Type B pancreatic cell (in vitro differentiated cells): ENCODE results near the gene SDR39U1. TPM values are rescaled to one million over a fixed set of nuclear protein-coding genes. Genes with fewer than 3 reads are reported as not detected.

Source experiments
- DNase-seq: peaks from one replicate; pipeline ENCODE4 v3.0.0; 2021; ENCODE audit warnings: mixed read lengths; ENCODE audit not compliant: unreplicated experiment; ENCODE audit errors: extremely low spot score
- H3K27ac Mint-ChIP-seq: 2 replicates; pipeline ENCODE4 v1.8.0; 2021; ENCODE audit warnings: mild to moderate bottlenecking, mixed read lengths
- H3K27me3 Mint-ChIP-seq: 2 replicates; pipeline ENCODE4 v1.8.0; 2021; ENCODE audit warnings: mixed read lengths
- H3K36me3 Mint-ChIP-seq: 2 replicates; pipeline ENCODE4 v1.8.0; 2021; ENCODE audit warnings: mixed read lengths
- H3K4me1 Mint-ChIP-seq: one replicate; pipeline ENCODE4 v1.8.0; 2021; ENCODE audit warnings: mixed read lengths; ENCODE audit not compliant: unreplicated experiment
- H3K4me3 Mint-ChIP-seq: 2 replicates; pipeline ENCODE4 v1.8.0; 2021; ENCODE audit warnings: mild to moderate bottlenecking, mixed read lengths
- H3K9me3 Mint-ChIP-seq: 2 replicates; pipeline ENCODE4 v1.8.0; 2021; ENCODE audit warnings: mixed read lengths
- CTCF ChIP-seq: fragments of 200-600 bp; sonication (generic); conservative IDR thresholded peaks from 2 replicates; pipeline ENCODE4 v1.5.0; 2021; ENCODE audit warnings: antibody characterized with exemption, mild to moderate bottlenecking
- total RNA-seq: library from RNA; stranded (reverse); gene quantifications from 2 replicates; pipeline ENCODE4 v1.2.1, GENCODE V29; 2021; ENCODE audit warnings: low replicate concordance

Gene SDR39U1
- total RNA-seq, 1 donor from 2014 or later = 62.1 TPM

GRCh38 chr14:24431569-24432258, 10.9 kb downstream of the SDR39U1 start:
- H3K27me3 Mint-ChIP-seq = no peaks in the 10 kb centered on the region
- H3K4me3 Mint-ChIP-seq = peak overlapping the region; percentile 90
- peak overlapping the region; percentile 80 for H3K27ac Mint-ChIP-seq
- H3K9me3 Mint-ChIP-seq = no peaks in the 10 kb centered on the region
- peak; percentile 93 for TF ChIP-seq CTCF
- peaks cover 22% of the 10 kb centered on the region for H3K36me3 Mint-ChIP-seq
- H3K4me1 Mint-ChIP-seq = peaks cover 30% of the 10 kb centered on the region
- peak; percentile 91 for DNase-seq

GRCh38 chr14:24430682-24431568, 11.7 kb downstream of the SDR39U1 start:
- Mint-ChIP-seq H3K9me3 (no peaks in the 10 kb centered on the region), H3K4me1 (peaks cover 29% of the 10 kb centered on the region), H3K4me3 (peak overlapping the region; percentile 90), H3K36me3 (peaks cover 20% of the 10 kb centered on the region), H3K27me3 (no peaks in the 10 kb centered on the region), H3K27ac (peak overlapping the region; percentile 80)
- peak; percentile 66 for DNase-seq
- no peak for TF ChIP-seq CTCF

GRCh38 chr14:24430143-24430681, 12.4 kb downstream of the SDR39U1 start:
- DNase-seq = no peak
- peaks cover 16% of the 10 kb centered on the region for H3K36me3 Mint-ChIP-seq
- H3K4me1 Mint-ChIP-seq = peaks cover 26% of the 10 kb centered on the region
- no peaks in the 10 kb centered on the region for H3K27me3 Mint-ChIP-seq
- TF ChIP-seq CTCF = no peak
- peak overlapping the region; percentile 90 for H3K4me3 Mint-ChIP-seq
- H3K27ac Mint-ChIP-seq = peak overlapping the region; percentile 80
- no peaks in the 10 kb centered on the region for H3K9me3 Mint-ChIP-seq

- no peaks in the 10 kb centered on the region for H3K9me3 Mint-ChIP-seq
- no peaks in the 10 kb centered on the region for H3K27me3 Mint-ChIP-seq
- peaks cover 11% of the 10 kb centered on the region for H3K36me3 Mint-ChIP-seq
- peak within 1 kb of the TSS; percentile 90 for H3K4me3 Mint-ChIP-seq
- H3K27ac Mint-ChIP-seq = peak within 1 kb of the TSS; percentile 94
- H3K4me1 Mint-ChIP-seq = peaks cover 21% of the 10 kb centered on the region
- DNase-seq = peak; percentile 88
- TF ChIP-seq CTCF = no peak
Measured at GRCh38 chr14:24429395-24430142, 13.0 kb downstream of the SDR39U1 start, which contains the start of the genes CBLN3 and KHNYN. TSS of gene CBLN3 (minus strand) at chr14:24429668. CDS start at chr14:24429054, 614 bp downstream. TSS of gene KHNYN (plus strand) at chr14:24429954. CDS start at chr14:24430731, 777 bp downstream.
